Measurements from ENCODE around the gene TMEM31. TPM values are rescaled to one million over a fixed set of nuclear protein-coding genes. Genes with fewer than 3 reads are reported as not detected.

The TMEM31 gene
- polyA plus RNA-seq, 3 donors, result not detected

- H2AFZ ChIP-seq (ENCODE audit: insufficient read depth, low read depth, low read length, poor library complexity, severe bottlenecking), result peak overlapping the region; percentile 3
- no peak overlapping the region for H3K9ac ChIP-seq (ENCODE audit: insufficient read depth, low read length, poor library complexity, severe bottlenecking)
- H3K36me3 Mint-ChIP-seq, result no peaks in the 10 kb centered on the region
- H3K27ac ChIP-seq (ENCODE audit: low read depth in 1 of 2, low read length in 2 of 2), result no peak overlapping the region
- DNase-seq, result no peak
- H3K79me2 ChIP-seq (ENCODE audit: insufficient read depth, low read length), result no peaks in the 10 kb centered on the region
- no peak overlapping the region for H3K4me2 ChIP-seq (replicated peaks; ENCODE audit: extremely low read depth, low read length, poor library complexity, severe bottlenecking)
- no peak overlapping the region for H3K27ac Mint-ChIP-seq
- no peaks in the 10 kb centered on the region for H3K36me3 ChIP-seq (replicated peaks in 1 of 2; ENCODE audit: control insufficient read depth in 1 of 2, insufficient read depth in 2 of 2, low read length in 2 of 2)
- H4K20me1 ChIP-seq (ENCODE audit: insufficient read depth, low read length), result no peaks in the 10 kb centered on the region
- peaks cover 32 to 33% of the 10 kb centered on the region in 2 donors for H3K4me1 ChIP-seq (ENCODE audit: control insufficient read depth in 1 of 2, insufficient read depth in 2 of 2, low read length in 2 of 2)
- H3K27me3 Mint-ChIP-seq (ENCODE audit: low read depth in 3 of 3), result peaks cover 0 to 7% (median 0%) of the 10 kb centered on the region in 3 donors
- H3K27me3 ChIP-seq (ENCODE audit: control insufficient read depth in 2 of 2, insufficient read depth in 2 of 2, low read length in 2 of 2), result no peaks in the 10 kb centered on the region
- H3K9me3 ChIP-seq (replicated peaks in 1 of 2; ENCODE audit: control insufficient read depth in 1 of 2, insufficient read depth in 1 of 2, low read length in 2 of 2), result no peaks in the 10 kb centered on the region
- 100% methylated on average over 2 of the region's 4 CpGs for WGBS (ENCODE audit: insufficient coverage)
- no peak for TF ChIP-seq CTCF (IDR thresholded peaks at IDR 0.05)
- H3K4me1 Mint-ChIP-seq, result peaks cover 29% of the 10 kb centered on the region
- intact Hi-C loops (cut with micrococcal nuclease), result no loop called here
- no peak overlapping the region for H3K4me3 ChIP-seq (replicated peaks in 1 of 3; ENCODE audit: low read depth in 2 of 3, low read length in 3 of 3)
- H3K4me3 Mint-ChIP-seq, result no peak overlapping the region
- H3K9me3 Mint-ChIP-seq, result no peaks in the 10 kb centered on the region
These were observed 16.4 kb downstream of the TMEM31 start for GRCh38 chrX:103727115-103727514.

- Mint-ChIP-seq H3K4me3 (no peak overlapping the region), H3K36me3 (no peaks in the 10 kb centered on the region), H3K9me3 (no peaks in the 10 kb centered on the region), H3K27me3 (ENCODE audit: low read depth in 3 of 3) (peaks cover 0 to 7% (median 0%) of the 10 kb centered on the region in 3 donors), H3K27ac (peak overlapping the region in 2 of 7 donors; percentile 19 to 46), H3K4me1 (peaks cover 30% of the 10 kb centered on the region)
- Histone ChIP-seq H3K27ac (ENCODE audit: low read depth in 1 of 2, low read length in 2 of 2) (peak overlapping the region in 1 of 2 donors; percentile 77), H3K4me1 (ENCODE audit: control insufficient read depth in 1 of 2, insufficient read depth in 2 of 2, low read length in 2 of 2) (peaks cover 32 to 33% of the 10 kb centered on the region in 2 donors), H3K4me3 (replicated peaks in 1 of 3; ENCODE audit: low read depth in 2 of 3, low read length in 3 of 3) (no peak overlapping the region), H3K9me3 (replicated peaks in 1 of 2; ENCODE audit: control insufficient read depth in 1 of 2, insufficient read depth in 1 of 2, low read length in 2 of 2) (no peaks in the 10 kb centered on the region), H3K79me2 (ENCODE audit: insufficient read depth, low read length) (no peaks in the 10 kb centered on the region), H3K36me3 (replicated peaks in 1 of 2; ENCODE audit: control insufficient read depth in 1 of 2, insufficient read depth in 2 of 2, low read length in 2 of 2) (no peaks in the 10 kb centered on the region), H3K9ac (ENCODE audit: insufficient read depth, low read length, poor library complexity, severe bottlenecking) (no peak overlapping the region), H3K4me2 (replicated peaks; ENCODE audit: extremely low read depth, low read length, poor library complexity, severe bottlenecking) (no peak overlapping the region), H3K27me3 (ENCODE audit: control insufficient read depth in 2 of 2, insufficient read depth in 2 of 2, low read length in 2 of 2) (no peaks in the 10 kb centered on the region), H4K20me1 (ENCODE audit: insufficient read depth, low read length) (no peaks in the 10 kb centered on the region), H2AFZ (ENCODE audit: insufficient read depth, low read depth, low read length, poor library complexity, severe bottlenecking) (peak overlapping the region; percentile 56)
- DNase-seq, result no peak
- no peak for TF ChIP-seq CTCF (IDR thresholded peaks at IDR 0.05)
- intact Hi-C loops (cut with micrococcal nuclease), result no loop called here
- 100% methylated on average over 1 of the region's 5 CpGs for WGBS (ENCODE audit: insufficient coverage)
These were observed 18.3 kb downstream of the TMEM31 start for GRCh38 chrX:103729015-103729414.

All from CD14-positive monocyte (primary cell).